Ascending aorta (tissue), 2 donors: Measurements from ENCODE around the gene TMEM106B. TPM values are rescaled to one million over a fixed set of nuclear protein-coding genes. Genes with fewer than 3 reads are reported as not detected.

Source experiments
- DNase-seq, 2 donors: peaks; one replicate each; pipeline ENCODE4 v3.0.0-alpha.2; 2019; ENCODE audit warnings: low spot score in 2 of 2
- H3K27ac ChIP-seq, 2 donors: fragments of 200-600 bp; sonication (generic); one replicate each; pipeline ENCODE4 v1.5.1; 2016 to 2017; ENCODE audit warnings: mild to moderate bottlenecking in 1 of 2
- H3K27me3 ChIP-seq: fragments of 200-600 bp; sonication (generic); one replicate; pipeline ENCODE4 v1.5.1; 2017
- H3K36me3 ChIP-seq, 2 donors: fragments of 200-600 bp; sonication (generic); one replicate each; pipeline ENCODE4 v1.5.1; 2016
- H3K4me1 ChIP-seq, 2 donors: fragments of 200-600 bp; sonication (generic); one replicate each; pipeline ENCODE4 v1.5.1; 2016 to 2017; ENCODE audit warnings: mild to moderate bottlenecking in 1 of 2
- H3K4me3 ChIP-seq, 2 donors: fragments of 200-600 bp; sonication (generic); one replicate each; pipeline ENCODE4 v1.5.1; 2016 to 2017; ENCODE audit warnings: mild to moderate bottlenecking in 1 of 2
- H3K9me3 ChIP-seq, 2 donors: fragments of 200-600 bp; sonication (generic); one replicate each; pipeline ENCODE4 v1.5.1; 2016
- intact Hi-C: fragments of 100-400 bp; cut with DNase I; formaldehyde crosslinking; loops from one replicate; pipeline ENCODE4 v1.15.1; 2023
- total RNA-seq: library from RNA; depleted of rRNA; stranded (reverse); fragments of >200 nt; gene quantifications from one replicate; pipeline ENCODE4 v1.1.0, GENCODE V29; 2016
- TF ChIP-seq, protein P1 (sequence below), 3 experiments: fragments of 200-600 bp in 2 of 3; fragments of 450-650 bp in 1 of 3; sonication (generic) in 2 of 3; IDR thresholded peaks; one replicate each; pipeline ENCODE4 v1.5.1; 2016 to 2019; ENCODE audit warnings: antibody characterized with exemption in 3 of 3, mild to moderate bottlenecking in 1 of 3, moderate library complexity in 1 of 3

The TMEM106B gene
- total RNA-seq, 1 donor from 2014 or later, result 21.3 TPM

DNA sequence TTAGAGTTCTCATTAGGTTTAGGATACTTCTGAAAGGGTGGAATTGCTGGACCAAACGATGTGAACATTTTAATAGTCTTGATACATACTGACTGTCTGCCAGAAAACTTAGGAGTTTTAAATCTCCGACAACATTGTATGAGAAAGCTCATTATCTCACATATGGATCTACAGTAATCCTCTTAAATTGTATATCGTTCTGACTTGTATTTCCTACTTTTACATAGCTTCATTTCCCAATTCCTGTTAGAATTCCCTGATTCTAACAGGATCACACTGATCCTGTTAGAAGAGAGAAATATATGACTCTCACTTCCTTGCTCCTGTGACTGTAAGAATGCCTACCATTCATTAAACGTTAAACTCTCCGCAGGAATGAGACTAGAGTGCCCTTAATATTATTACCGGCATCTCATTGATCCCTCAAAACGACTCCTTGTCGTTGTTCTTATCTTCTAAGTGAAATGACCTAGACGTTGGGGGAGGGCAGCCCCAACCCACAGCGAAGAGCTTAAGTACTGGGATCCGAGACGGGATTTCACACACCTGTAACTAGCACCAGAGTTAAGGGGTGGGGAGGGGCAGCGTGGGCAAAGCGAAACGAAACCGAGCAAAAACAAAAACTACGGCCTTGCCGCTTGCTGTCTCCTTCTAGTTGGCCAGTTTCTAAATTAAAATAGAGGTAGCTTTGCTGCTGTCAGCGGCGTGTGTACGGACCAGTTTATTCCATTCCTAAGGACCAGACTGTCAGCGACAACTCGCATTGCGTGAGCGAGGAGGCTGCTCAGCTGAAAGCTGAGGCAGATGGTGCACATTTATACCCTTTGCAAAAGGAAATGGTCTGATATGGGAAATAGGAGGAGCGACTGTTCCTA is 678 bp upstream of the TMEM106B start:
- no peaks in the 10 kb centered on the region for H3K36me3 ChIP-seq
- peak in 1 of 2 donors; percentile 8 for DNase-seq
- TF ChIP-seq, protein P1, sequence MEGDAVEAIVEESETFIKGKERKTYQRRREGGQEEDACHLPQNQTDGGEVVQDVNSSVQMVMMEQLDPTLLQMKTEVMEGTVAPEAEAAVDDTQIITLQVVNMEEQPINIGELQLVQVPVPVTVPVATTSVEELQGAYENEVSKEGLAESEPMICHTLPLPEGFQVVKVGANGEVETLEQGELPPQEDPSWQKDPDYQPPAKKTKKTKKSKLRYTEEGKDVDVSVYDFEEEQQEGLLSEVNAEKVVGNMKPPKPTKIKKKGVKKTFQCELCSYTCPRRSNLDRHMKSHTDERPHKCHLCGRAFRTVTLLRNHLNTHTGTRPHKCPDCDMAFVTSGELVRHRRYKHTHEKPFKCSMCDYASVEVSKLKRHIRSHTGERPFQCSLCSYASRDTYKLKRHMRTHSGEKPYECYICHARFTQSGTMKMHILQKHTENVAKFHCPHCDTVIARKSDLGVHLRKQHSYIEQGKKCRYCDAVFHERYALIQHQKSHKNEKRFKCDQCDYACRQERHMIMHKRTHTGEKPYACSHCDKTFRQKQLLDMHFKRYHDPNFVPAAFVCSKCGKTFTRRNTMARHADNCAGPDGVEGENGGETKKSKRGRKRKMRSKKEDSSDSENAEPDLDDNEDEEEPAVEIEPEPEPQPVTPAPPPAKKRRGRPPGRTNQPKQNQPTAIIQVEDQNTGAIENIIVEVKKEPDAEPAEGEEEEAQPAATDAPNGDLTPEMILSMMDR (IDR thresholded peaks at IDR 0.05), result no peak
- H3K27me3 ChIP-seq, result no peaks in the 10 kb centered on the region
- intact Hi-C loops, result loop anchor here (2.0 to 5.0 kb wide), 2 partner anchors 476 to 1273 kb away; partner anchors contain the start of gene ARL4A
- H3K4me3 ChIP-seq, result peak overlapping the region; percentile 73 to 88
- peaks cover 0 to 10% of the 10 kb centered on the region in 2 donors for H3K4me1 ChIP-seq
- peak overlapping the region; percentile 84 to 90 for H3K27ac ChIP-seq
- no peaks in the 10 kb centered on the region for H3K9me3 ChIP-seq

DNA sequence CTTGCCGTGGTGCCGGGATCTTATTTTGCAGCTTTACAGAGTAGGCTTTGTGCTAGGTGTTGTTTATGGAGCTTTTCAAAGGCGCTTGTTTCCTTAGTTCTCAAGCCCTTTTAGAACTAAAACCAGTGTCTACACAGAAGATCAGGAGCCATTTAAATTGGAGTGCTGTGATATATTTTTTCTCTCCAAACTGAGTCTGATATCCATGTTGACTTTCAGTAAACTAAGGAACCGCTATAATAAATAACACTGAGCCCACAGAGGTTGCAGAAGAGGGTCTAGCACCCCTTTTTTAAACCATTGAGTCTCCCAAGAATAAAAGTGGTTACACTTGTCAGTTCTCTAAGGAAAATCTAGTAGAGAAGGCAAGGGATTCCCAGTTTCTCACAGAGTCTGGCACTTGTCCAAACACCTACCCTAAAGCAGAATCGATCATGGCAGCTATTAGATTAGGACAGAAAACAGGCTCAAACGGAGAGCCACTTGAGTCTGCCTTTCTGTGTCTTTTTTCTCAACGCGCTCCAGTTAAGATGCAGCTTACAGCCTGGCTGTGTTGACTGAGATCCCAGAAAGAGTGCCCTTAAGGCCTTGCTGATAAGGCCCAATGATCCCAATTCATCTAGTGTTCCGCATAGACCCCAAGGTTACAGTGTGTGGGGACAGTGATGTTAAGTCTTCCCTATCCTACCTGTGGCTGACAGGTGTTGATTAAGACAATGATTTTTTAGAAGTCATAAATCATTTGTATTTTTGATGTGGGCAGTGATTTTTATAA is 804 bp downstream of the TMEM106B start:
- Histone ChIP-seq H3K27me3 (no peaks in the 10 kb centered on the region), H3K36me3 (peaks cover 0 to 3% of the 10 kb centered on the region in 2 donors), H3K27ac (peak overlapping the region; percentile 84 to 90), H3K4me1 (peaks cover 0 to 10% of the 10 kb centered on the region in 2 donors), H3K9me3 (no peaks in the 10 kb centered on the region), H3K4me3 (peak overlapping the region; percentile 73 to 88)
- intact Hi-C loops, result loop anchor here (2.0 to 5.0 kb wide), 2 partner anchors 475 to 1275 kb away; partner anchors contain the start of gene ARL4A
- DNase-seq, result no peak
- TF ChIP-seq, protein P1 (IDR thresholded peaks at IDR 0.05), result no peak

DNA sequence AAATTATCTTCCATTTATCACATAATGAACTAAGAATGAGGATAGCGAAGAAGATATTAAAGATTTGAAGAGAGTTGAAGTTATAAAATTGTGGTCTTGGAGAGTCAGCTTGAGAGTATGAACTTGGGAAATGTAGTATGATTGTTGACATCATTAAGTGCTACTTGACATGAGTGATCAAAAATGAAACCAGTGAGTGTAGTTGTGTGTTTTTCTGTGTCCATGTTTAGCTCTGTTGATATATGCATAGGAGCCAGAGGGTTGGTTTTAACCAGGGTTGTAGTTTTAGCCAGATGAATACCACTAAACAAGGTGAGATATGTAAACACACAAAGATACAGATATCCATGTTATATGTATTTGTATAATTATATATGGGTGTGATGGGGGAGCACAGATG is 6.2 kb downstream of the TMEM106B start:
- no peaks in the 10 kb centered on the region for H3K27me3 ChIP-seq
- peaks cover 0 to 6% of the 10 kb centered on the region in 2 donors for H3K4me1 ChIP-seq
- no peaks in the 10 kb centered on the region for H3K9me3 ChIP-seq
- H3K4me3 ChIP-seq, result no peak overlapping the region
- H3K27ac ChIP-seq, result no peak overlapping the region
- TF ChIP-seq, protein P1 (IDR thresholded peaks at IDR 0.05), result no peak
- intact Hi-C loops, result no loop called here
- peaks cover 4 to 17% of the 10 kb centered on the region in 2 donors for H3K36me3 ChIP-seq
- no peak for DNase-seq

DNA sequence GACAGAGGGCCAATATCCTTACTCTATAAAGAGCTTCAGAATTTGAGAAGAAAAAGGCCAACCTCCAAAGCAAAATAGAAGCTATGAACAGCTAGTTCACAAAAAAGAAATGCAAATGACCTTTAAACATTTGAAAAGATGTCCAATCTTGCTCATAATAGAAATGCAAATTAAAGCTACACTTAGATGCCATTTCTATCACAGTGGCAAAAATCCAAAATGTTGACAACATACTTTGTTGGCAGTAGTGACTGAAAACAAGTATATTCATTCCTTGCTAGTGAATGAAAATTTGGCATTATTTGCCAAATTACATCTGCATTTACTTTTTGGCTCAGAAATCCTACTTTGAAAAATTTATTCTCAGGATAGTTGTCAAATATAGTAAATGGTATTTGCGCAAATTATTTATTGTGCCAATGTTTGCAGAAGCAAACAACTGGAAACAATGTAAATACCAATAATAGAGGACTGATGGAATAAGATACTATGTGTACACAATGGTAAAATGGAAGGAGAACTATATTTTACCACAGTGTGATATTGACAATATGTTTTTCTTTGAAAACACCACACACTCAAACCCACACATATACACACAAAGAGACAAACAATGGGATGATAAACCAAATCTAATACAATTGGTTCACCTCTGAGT is 9.4 kb downstream of the TMEM106B start:
- no peak for DNase-seq
- Histone ChIP-seq H3K4me3 (no peak overlapping the region), H3K9me3 (no peaks in the 10 kb centered on the region), H3K4me1 (no peaks in the 10 kb centered on the region), H3K27ac (no peak overlapping the region), H3K36me3 (peaks cover 8 to 26% of the 10 kb centered on the region in 2 donors), H3K27me3 (no peaks in the 10 kb centered on the region)
- TF ChIP-seq, protein P1 (IDR thresholded peaks at IDR 0.05), result no peak
- intact Hi-C loops, result no loop called here

DNA sequence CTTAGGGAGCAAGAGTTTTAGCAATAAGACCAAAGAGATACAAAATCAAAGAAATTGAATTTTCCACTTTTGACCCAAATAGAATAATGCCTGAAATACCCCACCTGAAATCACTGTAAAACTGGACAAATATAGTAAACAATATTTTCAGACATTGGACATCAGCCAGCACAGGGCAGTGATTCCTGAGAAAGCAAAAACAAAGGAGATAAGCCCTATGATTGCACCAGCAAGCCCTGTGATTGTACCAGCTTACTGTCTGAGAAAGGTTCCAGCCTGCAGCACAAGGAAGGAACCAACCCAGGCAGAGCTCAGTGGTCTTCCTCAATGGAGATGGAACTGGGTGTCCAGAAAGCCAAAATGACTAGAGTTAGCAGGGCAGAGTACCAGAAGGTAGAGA is 10.3 kb downstream of the TMEM106B start:
- TF ChIP-seq, protein P1 (IDR thresholded peaks at IDR 0.05), result no peak
- Histone ChIP-seq H3K36me3 (peaks cover 8 to 27% of the 10 kb centered on the region in 2 donors), H3K9me3 (no peaks in the 10 kb centered on the region), H3K4me3 (no peak overlapping the region), H3K4me1 (no peaks in the 10 kb centered on the region), H3K27me3 (no peaks in the 10 kb centered on the region), H3K27ac (no peak overlapping the region)
- intact Hi-C loops, result no loop called here
- DNase-seq, result no peak
